Esophagus muscularis mucosa (tissue), 3 donors: ENCODE results near the gene SLC22A4.

Source experiments
- CTCF ChIP-seq, 3 experiments: fragments of 200-600 bp in 2 of 3; fragments of 450-650 bp in 1 of 3; sonication (generic) in 2 of 3; IDR thresholded peaks; one replicate each; pipeline ENCODE4 v1.5.1; 2017 to 2019; ENCODE audit warnings: antibody characterized with exemption in 3 of 3, mild to moderate bottlenecking in 2 of 3, moderate library complexity in 1 of 3
- POLR2A ChIP-seq: fragments of 450-650 bp; IDR thresholded peaks from one replicate; pipeline ENCODE4 v1.6.1; 2017; ENCODE audit warnings: antibody characterized with exemption, moderate library complexity, mild to moderate bottlenecking, low read depth
- POLR2AphosphoS5 ChIP-seq, 2 donors: sonication (generic); formaldehyde crosslinking; IDR thresholded peaks; one replicate each; pipeline ENCODE4 v1.6.1; 2017; ENCODE audit warnings: antibody characterized with exemption in 2 of 2

GRCh38 chr5:132270335-132270665 is 23.9 kb upstream of the SLC22A4 start:
- no peak for TF ChIP-seq POLR2A
- no peak for TF ChIP-seq CTCF (IDR thresholded peaks at IDR 0.05)
- TF ChIP-seq POLR2AphosphoS5 (IDR thresholded peaks at IDR 0.05), result no peak
